DMS53 treated with DMSO at 0.1 percent for 48 hours (cell line): Measurements from ENCODE around the gene ADGRA3.

Experiments used
- DNase-seq: peaks from one replicate; lab custom pipeline; 2025; ENCODE audit not compliant: unreplicated experiment; lab: John Stamatoyannopoulos, UW

The ADGRA3 gene

GRCh38 chr4:22372986-22373385, 142.9 kb downstream of the ADGRA3 start:
- no peak for DNase-seq

GRCh38 chr4:22369901-22370562, 145.8 kb downstream of the ADGRA3 start:
- no peak for DNase-seq

- DNase-seq = no peak
These were observed 152.1 kb downstream of the ADGRA3 start for GRCh38 chr4:22363787-22364186.

- no peak for DNase-seq
These were observed 152.8 kb downstream of the ADGRA3 start for GRCh38 chr4:22363036-22363435.

GRCh38 chr4:22356987-22357596, 158.8 kb downstream of the ADGRA3 start:
- peak; percentile 64 for DNase-seq

GRCh38 chr4:22348410-22348809, 167.5 kb downstream of the ADGRA3 start:
- DNase-seq = no peak

- DNase-seq = no peak
These were observed 170.2 kb downstream of the ADGRA3 start for GRCh38 chr4:22345678-22346077.

- DNase-seq = no peak
These were observed 170.8 kb downstream of the ADGRA3 start for GRCh38 chr4:22345055-22345454.

GRCh38 chr4:22343606-22344005, 172.3 kb downstream of the ADGRA3 start:
- no peak for DNase-seq

GRCh38 chr4:22339491-22339890, 176.4 kb downstream of the ADGRA3 start:
- DNase-seq = no peak

- DNase-seq = no peak
These were observed 177.1 kb downstream of the ADGRA3 start for GRCh38 chr4:22338796-22339195.
